OCI-LY7 (cell line): ENCODE results near the gene CTNNA3. TPM values are rescaled to one million over a fixed set of nuclear protein-coding genes. Genes with fewer than 3 reads are reported as not detected.

Source experiments
- BruUV-seq: library from RNA; stranded (reverse); fragments of 400-500 nt; replicated peaks from 2 replicates; lab custom pipeline; 2021; lab: Mats Ljungman, UMichigan
- CTCF ChIA-PET: fragments of 300-600 bp; sonication (Branson Sonifier 250); formaldehyde crosslinking; loops from one replicate; lab custom pipeline; 2022; ENCODE audit warnings: antibody characterized with exemption; ENCODE audit not compliant: unreplicated experiment; lab: Charles Lee
- POLR2A ChIA-PET: fragments of 300-600 bp; sonication (Branson Sonifier 250); formaldehyde crosslinking; loops from one replicate; lab custom pipeline; 2022; ENCODE audit warnings: antibody characterized with exemption; lab: Charles Lee
- DNase-seq: peaks from one replicate; pipeline ENCODE4 v3.0.0-alpha.2; 2015; ENCODE audit warnings: low spot score
- H2AFZ ChIP-seq: fragments of 200-600 bp; sonication (generic), shearing (Covaris generic); 2 replicates; pipeline ENCODE4 v1.6.1; 2014; ENCODE audit warnings: mild to moderate bottlenecking, antibody characterized with exemption, low read length, moderate library complexity
- H3K27ac ChIP-seq: fragments of 200-600 bp; sonication (generic); 2 replicates; pipeline ENCODE4 v1.5.1; 2014; ENCODE audit warnings: mixed run types, low read depth, mild to moderate bottlenecking, moderate library complexity, low read length, inconsistent platforms; ENCODE audit not compliant: poor library complexity, severe bottlenecking
- H3K36me3 ChIP-seq: fragments of 200-600 bp; sonication (generic); 2 replicates; pipeline ENCODE4 v1.6.1; 2014; ENCODE audit warnings: mild to moderate bottlenecking, antibody characterized with exemption, low read length, moderate library complexity, mixed read lengths; ENCODE audit not compliant: insufficient read depth
- H3K4me1 ChIP-seq: fragments of 200-600 bp; sonication (generic); 2 replicates; pipeline ENCODE4 v1.5.1; 2014; ENCODE audit warnings: mild to moderate bottlenecking, low read length; ENCODE audit not compliant: insufficient read depth, poor library complexity, severe bottlenecking
- H3K4me2 ChIP-seq: fragments of 200-600 bp; sonication (generic); 2 replicates; pipeline ENCODE4 v1.6.1; 2014; ENCODE audit warnings: mild to moderate bottlenecking, low read length
- H3K4me3 ChIP-seq: fragments of 200-600 bp; sonication (generic); 2 replicates; pipeline ENCODE4 v1.5.1; 2014; ENCODE audit warnings: mild to moderate bottlenecking, low read depth, low read length; ENCODE audit not compliant: poor library complexity, severe bottlenecking
- H3K79me2 ChIP-seq: fragments of 200-600 bp; sonication (generic); 2 replicates; pipeline ENCODE4 v1.6.1; 2016; ENCODE audit warnings: low read depth, mild to moderate bottlenecking, low read length, moderate library complexity, mixed read lengths; ENCODE audit not compliant: insufficient read depth
- H3K9me2 ChIP-seq: fragments of 200-600 bp; sonication (generic); 2 replicates; pipeline ENCODE4 v1.6.1; 2016; ENCODE audit warnings: mild to moderate bottlenecking, low read length, mixed read lengths; ENCODE audit not compliant: insufficient read depth
- H3K9me3 ChIP-seq: fragments of 200-600 bp; sonication (generic); 2 replicates; pipeline ENCODE4 v1.6.1; 2014; ENCODE audit warnings: mild to moderate bottlenecking, mixed run types, low read length, mixed read lengths
- H4K20me1 ChIP-seq: fragments of 200-600 bp; sonication (generic); 2 replicates; pipeline ENCODE4 v1.6.1; 2014; ENCODE audit warnings: mild to moderate bottlenecking, antibody characterized with exemption, low read length, moderate library complexity, mixed read lengths; ENCODE audit not compliant: insufficient read depth
- CTCF ChIP-seq: fragments of 200-600 bp; sonication (generic); conservative IDR thresholded peaks from 2 replicates; pipeline ENCODE4 v1.5.1; 2014; ENCODE audit warnings: mild to moderate bottlenecking, antibody characterized with exemption, low read length, moderate library complexity, mixed read lengths
- EZH2phosphoT487 ChIP-seq: fragments of 200-600 bp; sonication (generic); IDR thresholded peaks from 2 replicates; pipeline ENCODE4 v1.6.1; 2018; ENCODE audit warnings: low read depth, borderline replicate concordance, mild to moderate bottlenecking, mixed run types, antibody characterized with exemption, low read length, moderate library complexity, mixed read lengths
- intact Hi-C: fragments of 100-400 bp; cut with micrococcal nuclease; formaldehyde crosslinking; loops from one replicate; pipeline ENCODE4 v1.10.0; 2022; ENCODE audit not compliant: unreplicated experiment
- total RNA-seq, 2 experiments: library from RNA; depleted of rRNA in 1 of 2; stranded (reverse); fragments of >200 nt in 1 of 2; shearing (Covaris generic) in 1 of 2; gene quantifications; 2 replicates each; pipeline ENCODE4 v1.2.3, GENCODE V29; 2014 to 2022

The CTNNA3 gene
- total RNA-seq, 2 experiments from 2014 or later = not detected

GRCh38 chr10:67665491-67665890 lies 30.5 kb downstream of the CTNNA3 start:
- ChIA-PET POLR2A (interaction anchor here (0.9 to 2.1 kb wide), 4 partner anchors 32 to 119 kb away, joined by 3 to 9 read pairs (median 4); no protein-coding TSS in a partner anchor), CTCF (interaction anchor here (1.1 to 1.5 kb wide), 3 partner anchors 108 to 114 kb away, joined by 4 to 8 read pairs (median 5); no protein-coding TSS in a partner anchor)
- Histone ChIP-seq H3K27ac (no peak overlapping the region), H2AFZ (peak overlapping the region; percentile 16; the same call in 1 of the 2 replicates), H3K79me2 (no peaks in the 10 kb centered on the region), H3K36me3 (no peaks in the 10 kb centered on the region), H3K4me1 (no peaks in the 10 kb centered on the region), H3K4me3 (no peak overlapping the region), H4K20me1 (no peaks in the 10 kb centered on the region), H3K9me2 (no peaks in the 10 kb centered on the region), H3K9me3 (no peaks in the 10 kb centered on the region), H3K4me2 (peak overlapping the region; percentile 31; the same call in 1 of the 2 replicates)
- intact Hi-C loops = no loop called here
- TF ChIP-seq EZH2phosphoT487 = no peak
- TF ChIP-seq CTCF = no peak
- DNase-seq = peak; percentile 27
- BruUV-seq = no TSS peak

- H3K79me2 ChIP-seq = no peaks in the 10 kb centered on the region
- H3K9me3 ChIP-seq = no peaks in the 10 kb centered on the region
- H2AFZ ChIP-seq = peak overlapping the region; percentile 16; the same call in 1 of the 2 replicates
- no peaks in the 10 kb centered on the region for H4K20me1 ChIP-seq
- DNase-seq = no peak
- no peaks in the 10 kb centered on the region for H3K4me1 ChIP-seq
- ChIA-PET CTCF (interaction anchor here (1.1 to 1.4 kb wide), 2 partner anchors 108 to 115 kb away, joined by 4 to 8 read pairs; no protein-coding TSS in a partner anchor), POLR2A (interaction anchor here (0.7 to 2.1 kb wide), 5 partner anchors 32 to 303 kb away, joined by 3 to 9 read pairs (median 4); no protein-coding TSS in a partner anchor)
- no TSS peak for BruUV-seq
- no peak overlapping the region for H3K4me3 ChIP-seq
- no peaks in the 10 kb centered on the region for H3K36me3 ChIP-seq
- intact Hi-C loops = no loop called here
- H3K27ac ChIP-seq = no peak overlapping the region
- no peaks in the 10 kb centered on the region for H3K9me2 ChIP-seq
- TF ChIP-seq EZH2phosphoT487 (no peak), CTCF (no peak)
- no peak overlapping the region for H3K4me2 ChIP-seq
Measured at GRCh38 chr10:67664942-67665341, 31.1 kb downstream of the CTNNA3 start.

GRCh38 chr10:67663449-67664087 lies 32.4 kb downstream of the CTNNA3 start:
- Histone ChIP-seq H3K9me3 (no peaks in the 10 kb centered on the region; the same call in 1 of the 2 replicates), H3K79me2 (no peaks in the 10 kb centered on the region), H3K36me3 (no peaks in the 10 kb centered on the region), H3K4me1 (no peaks in the 10 kb centered on the region), H2AFZ (no peak overlapping the region), H4K20me1 (no peaks in the 10 kb centered on the region), H3K4me2 (no peak overlapping the region), H3K4me3 (no peak overlapping the region), H3K9me2 (no peaks in the 10 kb centered on the region), H3K27ac (no peak overlapping the region)
- no peak for TF ChIP-seq CTCF
- TF ChIP-seq EZH2phosphoT487 = no peak
- intact Hi-C loops = no loop called here
- no peak for DNase-seq
- ChIA-PET POLR2A (interaction anchor here (0.6 to 2.1 kb wide), 6 partner anchors 32 to 304 kb away, joined by 3 to 9 read pairs (median 3); no protein-coding TSS in a partner anchor), CTCF (no interaction called here)
- no TSS peak for BruUV-seq
